Keratinocyte (primary cell): Measurements from ENCODE around the gene SDHAF3. TPM values are rescaled to one million over a fixed set of nuclear protein-coding genes. Genes with fewer than 3 reads are reported as not detected.

Experiments used
- DNase-seq: peaks from one replicate; pipeline ENCODE4 v3.0.0-alpha.2; 2011; ENCODE audit warnings: low read depth, missing footprints, low spot score
- FAIRE-seq: peaks from 2 replicates; lab custom pipeline; 2011; peaks lifted over from hg19 to GRCh38; lab: Jason Lieb, UNC
- H2AFZ ChIP-seq: 2 replicates; pipeline ENCODE4 v1.6.0; 2012; ENCODE audit warnings: low read length, control low read depth, inconsistent platforms; ENCODE audit not compliant: control insufficient read depth
- H3K27ac ChIP-seq: 2 replicates; pipeline ENCODE4 v1.5.1; 2011; ENCODE audit warnings: low read length; ENCODE audit not compliant: control insufficient read depth, insufficient read depth
- H3K27me3 ChIP-seq: 3 replicates; pipeline ENCODE4 v1.6.0; 2011; ENCODE audit warnings: low read length; ENCODE audit not compliant: control insufficient read depth, insufficient read depth; ENCODE audit errors: extremely low read depth
- H3K36me3 ChIP-seq, 2 experiments: 2 replicates in 1 of 2; 3 replicates in 1 of 2; pipeline ENCODE4 v1.5.1; 2011; ENCODE audit warnings: low read length in 2 of 2, mild to moderate bottlenecking in 1 of 2; ENCODE audit not compliant: control insufficient read depth in 2 of 2, insufficient read depth in 2 of 2; ENCODE audit errors: extremely low read depth in 1 of 2
- H3K4me1 ChIP-seq: 3 replicates; pipeline ENCODE4 v1.5.1; 2011; ENCODE audit warnings: low read length; ENCODE audit not compliant: control insufficient read depth, insufficient read depth; ENCODE audit errors: extremely low read depth
- H3K4me2 ChIP-seq: 3 replicates; pipeline ENCODE4 v1.6.0; 2011; ENCODE audit warnings: low read depth, low read length; ENCODE audit not compliant: control insufficient read depth, insufficient read depth; ENCODE audit errors: extremely low read depth
- H3K4me3 ChIP-seq, 3 experiments: fragments of 200-600 bp in 1 of 3; sonication (generic) in 1 of 3; 2 replicates in 2 of 3; 3 replicates in 1 of 3; pipeline ENCODE4 v1.5.1; 2011 to 2016; ENCODE audit warnings: low read length in 3 of 3, mild to moderate bottlenecking in 3 of 3, control low read depth in 2 of 3, inconsistent platforms in 1 of 3, low read depth in 1 of 3, mixed read lengths in 1 of 3, mixed run types in 1 of 3, moderate library complexity in 1 of 3; ENCODE audit not compliant: control insufficient read depth in 2 of 3, insufficient read depth in 2 of 3; ENCODE audit errors: extremely low read depth in 1 of 3
- H3K79me2 ChIP-seq: 2 replicates; pipeline ENCODE4 v1.6.0; 2012; ENCODE audit warnings: low read length; ENCODE audit not compliant: control insufficient read depth, insufficient read depth
- H3K9ac ChIP-seq: 3 replicates; pipeline ENCODE4 v1.6.0; 2011; ENCODE audit warnings: low read length; ENCODE audit not compliant: control insufficient read depth, insufficient read depth; ENCODE audit errors: extremely low read depth
- H3K9me1 ChIP-seq: 3 replicates; pipeline ENCODE4 v1.6.0; 2011; ENCODE audit warnings: low read length; ENCODE audit not compliant: control insufficient read depth, insufficient read depth; ENCODE audit errors: extremely low read depth
- H3K9me3 ChIP-seq: 2 replicates; pipeline ENCODE4 v1.5.1; 2012; ENCODE audit warnings: low read depth, low read length; ENCODE audit not compliant: control insufficient read depth
- H4K20me1 ChIP-seq: 3 replicates; pipeline ENCODE4 v1.6.0; 2011; ENCODE audit warnings: low read length; ENCODE audit not compliant: control insufficient read depth, insufficient read depth; ENCODE audit errors: extremely low read depth
- EZH2 ChIP-seq: IDR thresholded peaks from one replicate; pipeline ENCODE4 v1.6.1; 2012; ENCODE audit warnings: inconsistent platforms, mild to moderate bottlenecking, low read length, moderate library complexity
- dilution Hi-C: fragments of 300-500 bp; cut with MboI; formaldehyde crosslinking; loops from one replicate; pipeline ENCODE4 v1.7.0; 2020; ENCODE audit warnings: low sequenced_read_pairs; ENCODE audit not compliant: extremely low pct_ligation_motif_present
- polyA plus RNA-seq, 5 experiments: library from polyadenylated mRNA; depleted of rRNA in 3 of 5; stranded (reverse) in 3 of 5; stranded (forward) in 1 of 5; unstranded in 1 of 5; fragments of >200 nt; gene quantifications; 1 replicate in 1 of 5; 2 replicates in 3 of 5; 3 replicates in 1 of 5; pipeline versions ENCODE4 v1.2.1 to v1.2.3, GENCODE V29; 2011 to 2012; ENCODE audit warnings: missing spikeins in 2 of 5, low read depth in 1 of 5, low replicate concordance in 1 of 5
- TF ChIP-seq, protein P1 (sequence below), 3 experiments: IDR thresholded peaks in 1 of 3; conservative IDR thresholded peaks in 1 of 3; optimal IDR thresholded peaks in 1 of 3; 2 replicates in 2 of 3; 3 replicates in 1 of 3; pipeline versions ENCODE3 to v1.5.1; 2011; ENCODE audit warnings: low read length in 3 of 3, mild to moderate bottlenecking in 3 of 3, moderate library complexity in 2 of 3, control low read depth in 1 of 3, inconsistent platforms in 1 of 3; ENCODE audit not compliant: insufficient read depth in 2 of 3; ENCODE audit errors: extremely low read depth in 1 of 3

The SDHAF3 gene
- polyA plus RNA-seq, 1 donor (not counting 4 experiments of a cell fraction or from before 2014, with no cell fraction given), result 32.8 TPM

DNA sequence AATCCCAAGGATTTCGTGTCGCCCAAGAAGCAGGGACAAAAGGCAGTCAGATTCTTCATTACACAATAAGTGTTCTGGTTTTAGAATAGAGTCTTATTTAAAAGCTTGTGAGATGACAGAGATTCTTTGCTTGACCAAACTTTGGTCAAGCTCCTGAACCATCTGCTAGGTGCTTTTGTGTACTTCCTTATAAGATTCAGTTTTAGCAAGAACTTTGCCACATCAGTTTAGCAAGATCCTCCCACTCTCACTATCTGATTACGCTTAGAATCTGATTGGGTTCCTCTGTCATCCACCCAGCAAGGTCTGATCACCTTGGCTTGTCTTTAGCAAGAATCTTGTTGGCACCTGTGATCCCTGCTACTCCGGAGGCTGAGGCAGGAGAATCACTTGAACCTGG, 38.2 kb upstream of the SDHAF3 start:
- Histone ChIP-seq H3K9ac (no peak overlapping the region), H3K4me3 (no peak overlapping the region), H3K4me2 (no peak overlapping the region), H3K27me3 (no peaks in the 10 kb centered on the region), H3K9me1 (no peaks in the 10 kb centered on the region), H2AFZ (no peak overlapping the region), H3K27ac (no peak overlapping the region), H4K20me1 (no peaks in the 10 kb centered on the region), H3K36me3 (no peaks in the 10 kb centered on the region), H3K4me1 (no peaks in the 10 kb centered on the region), H3K79me2 (no peaks in the 10 kb centered on the region), H3K9me3 (no peaks in the 10 kb centered on the region)
- no peak for TF ChIP-seq EZH2
- TF ChIP-seq, protein P1, sequence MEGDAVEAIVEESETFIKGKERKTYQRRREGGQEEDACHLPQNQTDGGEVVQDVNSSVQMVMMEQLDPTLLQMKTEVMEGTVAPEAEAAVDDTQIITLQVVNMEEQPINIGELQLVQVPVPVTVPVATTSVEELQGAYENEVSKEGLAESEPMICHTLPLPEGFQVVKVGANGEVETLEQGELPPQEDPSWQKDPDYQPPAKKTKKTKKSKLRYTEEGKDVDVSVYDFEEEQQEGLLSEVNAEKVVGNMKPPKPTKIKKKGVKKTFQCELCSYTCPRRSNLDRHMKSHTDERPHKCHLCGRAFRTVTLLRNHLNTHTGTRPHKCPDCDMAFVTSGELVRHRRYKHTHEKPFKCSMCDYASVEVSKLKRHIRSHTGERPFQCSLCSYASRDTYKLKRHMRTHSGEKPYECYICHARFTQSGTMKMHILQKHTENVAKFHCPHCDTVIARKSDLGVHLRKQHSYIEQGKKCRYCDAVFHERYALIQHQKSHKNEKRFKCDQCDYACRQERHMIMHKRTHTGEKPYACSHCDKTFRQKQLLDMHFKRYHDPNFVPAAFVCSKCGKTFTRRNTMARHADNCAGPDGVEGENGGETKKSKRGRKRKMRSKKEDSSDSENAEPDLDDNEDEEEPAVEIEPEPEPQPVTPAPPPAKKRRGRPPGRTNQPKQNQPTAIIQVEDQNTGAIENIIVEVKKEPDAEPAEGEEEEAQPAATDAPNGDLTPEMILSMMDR (optimal IDR thresholded peaks at IDR 0.05 in 1 of 3, IDR thresholded peaks at IDR 0.05 in 1 of 3, conservative IDR thresholded peaks at IDR 0.05 in 1 of 3; ENCODE audit: extremely low read depth in 1 of 3, insufficient read depth in 2 of 3, low read length in 3 of 3), result no peak
- FAIRE-seq (no peak), DNase-seq (no peak)
- dilution Hi-C loops, result loop anchor here (25.0 kb wide), 1 partner anchor 783 kb away; the partner anchor contains the start of gene ASNS

DNA sequence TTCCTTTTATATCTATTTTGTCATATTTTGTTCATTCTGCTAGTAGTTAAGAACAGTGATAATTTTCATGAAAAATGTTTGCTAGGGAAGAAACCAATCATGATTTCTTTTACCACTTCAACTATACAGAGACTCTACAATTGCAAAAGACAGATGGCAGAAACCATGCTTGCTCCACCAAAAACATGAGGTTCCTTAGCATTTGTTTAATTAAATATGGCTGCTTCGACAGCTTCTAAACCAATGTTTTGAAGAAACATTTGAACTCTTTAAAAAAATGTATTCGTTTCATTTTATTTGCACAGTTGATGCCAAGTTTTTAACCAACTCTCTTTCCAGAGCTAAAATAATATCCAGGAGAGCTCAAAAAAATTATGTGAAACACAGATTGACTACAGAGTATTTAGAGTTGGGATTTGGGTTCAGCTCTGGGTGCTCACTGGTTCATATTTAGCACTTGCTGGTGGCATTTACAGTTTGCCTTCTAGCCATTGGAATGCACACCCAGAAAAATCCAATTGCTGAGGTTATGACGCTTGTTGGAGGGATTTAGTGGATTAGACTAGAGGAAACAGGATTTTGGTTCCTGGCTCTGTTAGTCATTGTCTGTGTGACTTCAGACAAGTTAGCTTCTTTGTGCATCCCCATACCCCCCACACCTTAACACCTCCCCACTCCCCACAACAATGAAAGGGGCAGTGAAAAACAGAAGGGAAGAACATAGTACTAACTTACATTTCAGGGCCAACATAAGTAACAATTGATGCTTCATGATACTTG, 35.8 kb upstream of the SDHAF3 start:
- Histone ChIP-seq H3K9me3 (no peaks in the 10 kb centered on the region), H3K4me3 (no peak overlapping the region), H4K20me1 (no peaks in the 10 kb centered on the region), H3K27me3 (no peaks in the 10 kb centered on the region), H3K9me1 (no peaks in the 10 kb centered on the region), H3K79me2 (no peaks in the 10 kb centered on the region), H3K4me1 (no peaks in the 10 kb centered on the region), H3K9ac (no peak overlapping the region), H3K27ac (no peak overlapping the region), H3K4me2 (no peak overlapping the region), H3K36me3 (no peaks in the 10 kb centered on the region), H2AFZ (no peak overlapping the region)
- TF ChIP-seq, protein P1 (optimal IDR thresholded peaks at IDR 0.05 in 1 of 3, IDR thresholded peaks at IDR 0.05 in 1 of 3, conservative IDR thresholded peaks at IDR 0.05 in 1 of 3; ENCODE audit: extremely low read depth in 1 of 3, insufficient read depth in 2 of 3, low read length in 3 of 3), result no peak
- no peak for TF ChIP-seq EZH2
- DNase-seq, result no peak
- dilution Hi-C loops, result loop anchor here (25.0 kb wide), 1 partner anchor 781 kb away; the partner anchor contains the start of gene ASNS
- no peak for FAIRE-seq
